Cardiac muscle cell (in vitro differentiated cells and primary cell): ENCODE results near the gene NFIA. TPM values are rescaled to one million over a fixed set of nuclear protein-coding genes. Genes with fewer than 3 reads are reported as not detected.

Source experiments
- DNase-seq, 2 donors: peaks; one replicate each; pipeline versions ENCODE4 v3.0.0 to v3.0.0-alpha.2; 2010 to 2017; ENCODE audit warnings: low read depth in 1 of 2, low spot score in 1 of 2
- H3K27ac ChIP-seq: fragments of 200-600 bp; sonication (generic); 2 replicates; pipeline ENCODE4 v1.5.1; 2016
- H3K27me3 ChIP-seq: fragments of 200-600 bp; sonication (generic); 2 replicates; pipeline ENCODE4 v1.6.0; 2016; ENCODE audit warnings: control low read depth
- H3K36me3 ChIP-seq: fragments of 200-600 bp; sonication (generic); 2 replicates; pipeline ENCODE4 v1.5.1; 2016; ENCODE audit warnings: control low read depth
- H3K4me1 ChIP-seq: fragments of 200-600 bp; sonication (generic); 2 replicates; pipeline ENCODE4 v1.8.1; 2017; ENCODE audit warnings: low read depth, mild to moderate bottlenecking, mixed run types
- H3K4me3 ChIP-seq: fragments of 200-600 bp; sonication (generic); 2 replicates; pipeline ENCODE4 v1.5.1; 2016; ENCODE audit warnings: mild to moderate bottlenecking
- H3K9me3 ChIP-seq: fragments of 200-600 bp; sonication (generic); 2 replicates; pipeline ENCODE4 v1.5.1; 2017; ENCODE audit warnings: low read depth, mild to moderate bottlenecking, control low read depth
- CTCF ChIP-seq: IDR thresholded peaks from 2 replicates; pipeline ENCODE4 v1.5.1; 2012; ENCODE audit warnings: low read depth, mild to moderate bottlenecking, low read length
- polyA plus RNA-seq: library from polyadenylated mRNA; unstranded; fragments of >200 nt; fragmentation: Nextera tagmentation; extraction: Ambion mirVana; gene quantifications from 2 replicates; pipeline ENCODE4 v1.2.1, GENCODE V29; 2016
- total RNA-seq: library from RNA; depleted of rRNA; stranded (reverse); fragments of >200 nt; gene quantifications from 2 replicates; pipeline ENCODE4 v1.2.3, GENCODE V29; 2016

Gene NFIA
- total and polyA plus RNA-seq, 2 experiments from 2014 or later: 10.1 to 12.0 TPM

- H3K4me3 ChIP-seq: no peak overlapping the region
- peaks cover 8% of the 10 kb centered on the region for H3K36me3 ChIP-seq
- no peak for DNase-seq
- TF ChIP-seq CTCF: no peak
- no peaks in the 10 kb centered on the region for H3K27me3 ChIP-seq
- peaks cover 17% of the 10 kb centered on the region for H3K4me1 ChIP-seq
- H3K9me3 ChIP-seq: no peaks in the 10 kb centered on the region
- H3K27ac ChIP-seq: no peak overlapping the region
Observed at GRCh38 chr1:61455400-61455799, 373.0 kb downstream of the NFIA start.

- TF ChIP-seq CTCF: no peak
- Histone ChIP-seq H3K4me1 (peaks cover 10% of the 10 kb centered on the region), H3K4me3 (no peak overlapping the region), H3K27ac (no peak overlapping the region), H3K36me3 (peaks cover 8% of the 10 kb centered on the region), H3K27me3 (no peaks in the 10 kb centered on the region), H3K9me3 (no peaks in the 10 kb centered on the region)
- DNase-seq: no peak
Observed at GRCh38 chr1:61457526-61458040, 375.2 kb downstream of the NFIA start.

GRCh38 chr1:61459345-61459744, 377.0 kb downstream of the NFIA start:
- no peak for DNase-seq
- TF ChIP-seq CTCF: no peak

GRCh38 chr1:61460191-61460590, 377.8 kb downstream of the NFIA start:
- Histone ChIP-seq H3K36me3 (peaks cover 8% of the 10 kb centered on the region), H3K9me3 (no peaks in the 10 kb centered on the region), H3K27ac (no peak overlapping the region), H3K4me3 (no peak overlapping the region), H3K4me1 (no peaks in the 10 kb centered on the region), H3K27me3 (no peaks in the 10 kb centered on the region)
- no peak for DNase-seq
- no peak for TF ChIP-seq CTCF

More at GRCh38 chr1:61459345-61459744, 377.0 kb downstream of the NFIA start:
- Histone ChIP-seq H3K4me3 (no peak overlapping the region), H3K27me3 (no peaks in the 10 kb centered on the region), H3K36me3 (peaks cover 8% of the 10 kb centered on the region), H3K27ac (no peak overlapping the region), H3K9me3 (no peaks in the 10 kb centered on the region), H3K4me1 (no peaks in the 10 kb centered on the region)

- no peak overlapping the region for H3K4me3 ChIP-seq
- H3K9me3 ChIP-seq: no peaks in the 10 kb centered on the region
- no peaks in the 10 kb centered on the region for H3K36me3 ChIP-seq
- no peaks in the 10 kb centered on the region for H3K27me3 ChIP-seq
- TF ChIP-seq CTCF: no peak
- H3K4me1 ChIP-seq: no peaks in the 10 kb centered on the region
- H3K27ac ChIP-seq: no peak overlapping the region
- DNase-seq: no peak
Observed at GRCh38 chr1:61461406-61462384, 379.3 kb downstream of the NFIA start.
